ENCODE measurements around the gene GRID2IP.

The GRID2IP gene

DNA sequence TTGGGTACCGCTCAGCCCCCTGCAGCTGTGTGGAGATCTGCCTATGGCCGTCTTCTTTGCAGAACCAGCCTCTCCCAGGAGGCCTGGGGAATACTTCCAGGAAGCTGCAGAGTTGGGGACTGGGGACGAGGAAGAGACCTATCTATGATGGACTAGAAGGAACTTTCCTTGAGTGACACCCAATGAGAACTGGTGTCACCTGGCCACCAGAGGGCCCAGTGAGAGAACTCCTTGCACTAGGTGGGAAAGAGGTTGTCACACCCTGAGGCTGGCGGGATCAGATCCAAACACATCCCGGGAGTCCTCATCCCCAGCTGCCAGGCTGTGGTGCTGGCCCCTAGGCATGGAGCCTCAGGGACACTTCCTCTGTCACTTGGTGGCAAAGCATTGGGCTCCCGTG, 4.9 kb upstream of the GRID2IP start:
- H3K4me3 ChIP-seq (ENCODE audit: low read length): no peak overlapping the region
- no peak for DNase-seq (ENCODE audit: low read depth)
- TF ChIP-seq, protein P1, sequence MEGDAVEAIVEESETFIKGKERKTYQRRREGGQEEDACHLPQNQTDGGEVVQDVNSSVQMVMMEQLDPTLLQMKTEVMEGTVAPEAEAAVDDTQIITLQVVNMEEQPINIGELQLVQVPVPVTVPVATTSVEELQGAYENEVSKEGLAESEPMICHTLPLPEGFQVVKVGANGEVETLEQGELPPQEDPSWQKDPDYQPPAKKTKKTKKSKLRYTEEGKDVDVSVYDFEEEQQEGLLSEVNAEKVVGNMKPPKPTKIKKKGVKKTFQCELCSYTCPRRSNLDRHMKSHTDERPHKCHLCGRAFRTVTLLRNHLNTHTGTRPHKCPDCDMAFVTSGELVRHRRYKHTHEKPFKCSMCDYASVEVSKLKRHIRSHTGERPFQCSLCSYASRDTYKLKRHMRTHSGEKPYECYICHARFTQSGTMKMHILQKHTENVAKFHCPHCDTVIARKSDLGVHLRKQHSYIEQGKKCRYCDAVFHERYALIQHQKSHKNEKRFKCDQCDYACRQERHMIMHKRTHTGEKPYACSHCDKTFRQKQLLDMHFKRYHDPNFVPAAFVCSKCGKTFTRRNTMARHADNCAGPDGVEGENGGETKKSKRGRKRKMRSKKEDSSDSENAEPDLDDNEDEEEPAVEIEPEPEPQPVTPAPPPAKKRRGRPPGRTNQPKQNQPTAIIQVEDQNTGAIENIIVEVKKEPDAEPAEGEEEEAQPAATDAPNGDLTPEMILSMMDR (conservative IDR thresholded peaks at IDR 0.05; ENCODE audit: low read length): no peak

DNA sequence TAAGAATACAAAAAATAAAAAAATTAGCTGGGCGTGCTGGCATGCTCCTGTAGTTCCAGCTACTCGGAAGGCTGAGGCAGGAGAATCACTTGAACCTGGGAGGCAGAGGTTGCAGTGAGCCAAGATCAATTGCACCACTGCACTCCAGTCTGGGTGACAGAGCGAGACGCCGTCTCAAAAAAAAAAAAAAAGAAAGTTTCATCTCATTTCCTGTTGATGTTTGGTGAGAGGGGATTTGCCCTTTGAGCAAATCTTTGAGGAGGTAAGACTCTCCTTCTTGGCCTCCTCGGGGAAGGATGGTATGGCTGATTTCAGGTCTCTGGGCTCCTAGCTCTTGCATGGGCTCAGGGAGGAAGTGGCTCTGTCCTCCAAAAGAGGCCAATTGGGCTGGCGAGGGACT, 3.6 kb upstream of the GRID2IP start:
- TF ChIP-seq, protein P1 (conservative IDR thresholded peaks at IDR 0.05; ENCODE audit: low read length): no peak
- no peak overlapping the region for H3K4me3 ChIP-seq (ENCODE audit: low read length)
- no peak for DNase-seq (ENCODE audit: low read depth)

DNA sequence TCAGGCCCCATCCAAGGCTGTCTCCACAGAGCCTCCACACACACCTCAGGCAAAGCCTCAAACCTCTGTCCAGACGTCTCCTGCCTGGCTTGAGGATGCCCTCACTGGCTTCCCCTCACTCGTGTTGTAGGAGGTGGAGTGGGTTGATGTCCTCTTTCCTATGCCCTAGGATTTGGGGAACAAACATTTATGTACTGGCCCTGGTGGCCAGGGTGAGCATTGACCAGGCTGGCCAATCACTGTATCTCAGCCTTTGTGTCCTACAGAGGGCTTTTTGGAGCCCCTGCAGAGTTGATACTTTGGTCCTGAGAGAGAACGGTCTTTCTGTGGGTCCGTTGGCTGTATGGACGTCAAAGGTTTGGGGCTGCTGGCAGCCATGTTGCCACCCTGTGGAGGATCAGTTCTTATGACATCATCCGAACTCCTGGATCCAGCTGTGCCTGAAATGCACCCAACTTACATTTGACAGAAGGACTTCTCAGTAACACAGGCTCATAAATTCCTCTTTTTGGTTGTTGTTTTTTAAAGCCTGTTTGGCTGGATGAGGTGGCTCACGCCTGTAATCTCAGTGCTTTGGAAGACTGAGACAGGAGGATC, 2.3 kb upstream of the GRID2IP start:
- H3K4me3 ChIP-seq (ENCODE audit: low read length): no peak overlapping the region
- TF ChIP-seq, protein P1 (conservative IDR thresholded peaks at IDR 0.05; ENCODE audit: low read length): no peak
- DNase-seq (ENCODE audit: low read depth): no peak

DNA sequence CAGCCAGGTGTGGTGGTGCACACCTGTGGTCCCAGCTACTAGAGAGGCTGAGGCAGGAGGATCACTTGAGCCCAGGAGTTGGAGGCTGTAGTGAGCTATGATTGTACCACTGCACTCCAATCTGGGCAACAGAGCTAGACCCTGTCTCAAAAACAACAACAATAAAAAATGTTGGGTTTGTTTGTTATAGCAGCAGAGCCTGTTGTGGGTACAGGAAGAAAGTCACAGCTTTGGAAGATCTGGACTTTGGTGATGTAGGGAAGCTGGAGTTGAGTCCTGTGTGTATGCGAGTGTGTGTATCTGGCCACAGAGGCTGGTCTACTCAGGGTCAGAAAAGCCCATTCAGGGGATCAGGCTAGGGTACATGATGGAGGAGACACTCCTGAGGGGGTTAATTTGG, 3.9 kb downstream of the GRID2IP start:
- no peak overlapping the region for H3K4me3 ChIP-seq (ENCODE audit: low read length)
- TF ChIP-seq, protein P1 (conservative IDR thresholded peaks at IDR 0.05; ENCODE audit: low read length): no peak
- DNase-seq (ENCODE audit: low read depth): no peak

DNA sequence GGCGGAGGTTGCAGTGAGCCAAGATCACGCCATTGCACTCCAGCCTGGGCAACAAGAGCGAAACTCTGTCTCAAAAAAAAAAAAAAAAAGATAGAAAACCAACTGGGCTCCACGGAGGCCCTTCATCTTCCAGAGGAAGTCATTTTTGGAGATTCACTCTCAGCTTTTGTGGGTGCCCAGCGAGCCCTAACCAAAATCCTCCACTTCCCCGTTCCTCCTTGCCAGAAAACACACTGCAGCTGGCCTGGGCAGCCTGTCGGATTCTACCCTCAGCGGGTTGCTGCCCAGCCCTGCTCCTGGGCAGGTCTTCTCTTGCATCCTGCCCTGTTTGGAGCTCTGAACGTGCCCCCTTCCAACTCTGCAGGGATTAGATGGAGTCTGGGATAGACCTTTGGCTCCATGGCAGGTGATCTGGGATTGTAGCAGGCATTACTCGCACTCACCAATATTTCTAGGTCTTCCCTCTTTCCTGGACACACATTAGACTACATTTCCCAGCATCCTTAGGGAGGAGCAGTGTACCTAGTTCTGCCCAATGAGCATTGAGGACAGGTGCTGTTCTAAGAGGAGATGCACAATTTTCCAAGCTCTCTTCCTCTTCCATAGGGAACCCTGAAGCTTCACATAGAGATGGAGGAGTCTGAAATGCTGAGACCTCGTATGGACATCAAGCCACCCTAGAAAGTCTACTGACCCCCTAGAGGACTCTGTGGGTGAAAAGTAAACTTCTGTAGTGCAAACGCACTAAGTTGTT, 4.6 kb downstream of the GRID2IP start:
- DNase-seq (ENCODE audit: low read depth): no peak
- H3K4me3 ChIP-seq (ENCODE audit: low read length): no peak overlapping the region
- TF ChIP-seq, protein P1 (conservative IDR thresholded peaks at IDR 0.05; ENCODE audit: low read length): no peak

DNA sequence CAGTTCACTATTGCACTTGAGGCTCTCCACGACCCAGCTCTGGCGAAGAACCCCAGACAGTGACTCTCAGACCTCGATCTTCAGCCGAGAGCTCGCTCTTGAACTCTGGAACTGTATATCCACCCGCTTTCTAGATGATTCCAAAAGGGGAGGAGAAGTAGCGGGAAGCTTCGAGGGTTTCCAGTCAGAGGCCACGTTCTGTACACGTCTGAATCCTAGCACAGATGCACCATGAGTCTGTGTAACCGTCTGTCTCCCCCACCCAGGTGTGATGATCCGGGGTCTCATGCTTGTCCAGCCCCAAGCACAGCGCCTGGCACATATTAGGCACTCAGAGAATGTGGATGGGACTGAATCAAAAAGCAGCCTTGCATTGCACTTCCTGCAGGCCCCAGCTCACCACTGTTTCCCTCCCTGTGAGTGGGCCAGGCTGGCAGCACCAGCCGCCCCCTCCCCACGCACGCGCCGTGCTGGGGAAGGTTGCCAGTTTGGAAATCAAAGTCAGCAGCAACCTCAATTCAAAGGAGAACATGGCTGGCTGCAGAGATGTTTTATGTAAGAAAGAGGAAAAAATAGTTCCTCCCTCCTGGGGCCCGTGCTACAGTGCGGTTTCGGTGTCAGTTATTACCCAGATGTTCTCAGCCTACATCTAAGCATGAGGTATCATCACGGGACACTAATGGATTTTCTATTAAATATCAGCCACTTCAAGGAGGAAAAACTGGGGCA, 5.7 kb downstream of the GRID2IP start:
- no peak overlapping the region for H3K4me3 ChIP-seq (ENCODE audit: low read length)
- no peak for DNase-seq (ENCODE audit: low read depth)
- TF ChIP-seq, protein P1 (conservative IDR thresholded peaks at IDR 0.05; ENCODE audit: low read length): no peak

Data from AG10803 (cell line).